HUES64 (cell line): ENCODE data around the gene SH3BP2.

ENCODE experiments used
- H3K27ac ChIP-seq: 2 replicates; pipeline ENCODE4 v1.7.0; 2013; ENCODE audit warnings: low read depth, low read length, inconsistent platforms
- H3K27me3 ChIP-seq: 2 replicates; pipeline ENCODE4 v1.6.1; 2013; ENCODE audit warnings: mild to moderate bottlenecking, low read length; ENCODE audit not compliant: insufficient read depth
- H3K36me3 ChIP-seq: 2 replicates; pipeline ENCODE4 v1.6.1; 2013; ENCODE audit warnings: mild to moderate bottlenecking, low read length; ENCODE audit not compliant: insufficient read depth
- H3K4me1 ChIP-seq: 2 replicates; pipeline ENCODE4 v1.6.1; 2013; ENCODE audit warnings: mild to moderate bottlenecking, low read length, moderate library complexity; ENCODE audit not compliant: insufficient read depth
- H3K4me3 ChIP-seq: 2 replicates; pipeline ENCODE4 v1.5.1; 2013; ENCODE audit warnings: mild to moderate bottlenecking, low read length, moderate library complexity
- H3K9ac ChIP-seq: 2 replicates; pipeline ENCODE4 v1.6.1; 2013; ENCODE audit warnings: mild to moderate bottlenecking, low read depth, low read length
- H3K9me3 ChIP-seq: 2 replicates; pipeline ENCODE4 v1.6.1; 2013; ENCODE audit warnings: low read depth, low read length; ENCODE audit not compliant: insufficient read depth
- WGBS: fragments of 150-250, 120-280 bp; methylation state at CpG from one replicate; pipeline ENCODE4 v1.1.7; 2013; ENCODE audit warnings: missing lambda C conversion rate; 5-methylcytosine and 5-hydroxymethylcytosine counted together

SH3BP2 gene

GRCh38 chr4:2886622-2887021, 93.7 kb downstream of the SH3BP2 start:
- H3K27ac ChIP-seq, result no peak overlapping the region
- peaks cover 9% of the 10 kb centered on the region; the same call in 1 of the 2 replicates for H3K4me1 ChIP-seq
- H3K36me3 ChIP-seq, result peaks cover 57% of the 10 kb centered on the region
- 85% methylated on average over 6 of the region's 6 CpGs for WGBS
- H3K27me3 ChIP-seq, result no peaks in the 10 kb centered on the region
- no peak overlapping the region for H3K4me3 ChIP-seq
- no peaks in the 10 kb centered on the region for H3K9me3 ChIP-seq
- no peak overlapping the region for H3K9ac ChIP-seq

GRCh38 chr4:2887343-2887742, 94.5 kb downstream of the SH3BP2 start:
- H3K36me3 ChIP-seq, result peaks cover 51% of the 10 kb centered on the region
- H3K27ac ChIP-seq, result no peak overlapping the region
- H3K9ac ChIP-seq, result no peak overlapping the region
- no peak overlapping the region for H3K4me3 ChIP-seq
- H3K9me3 ChIP-seq, result no peaks in the 10 kb centered on the region
- 87% methylated on average over 3 of the region's 3 CpGs for WGBS
- peaks cover 3% of the 10 kb centered on the region; the same call in 1 of the 2 replicates for H3K4me1 ChIP-seq
- H3K27me3 ChIP-seq, result no peaks in the 10 kb centered on the region

GRCh38 chr4:2888886-2889285, 96.0 kb downstream of the SH3BP2 start:
- Histone ChIP-seq H3K36me3 (peaks cover 45% of the 10 kb centered on the region), H3K4me1 (no peaks in the 10 kb centered on the region), H3K4me3 (no peak overlapping the region), H3K27me3 (no peaks in the 10 kb centered on the region), H3K9ac (no peak overlapping the region), H3K9me3 (no peaks in the 10 kb centered on the region), H3K27ac (no peak overlapping the region)
- 100% methylated on average over 3 of the region's 3 CpGs for WGBS
